Measurements from ENCODE around the gene NCKAP5.

NCKAP5 gene

GRCh38 chr2:133157141-133157540 is 411.1 kb downstream of the NCKAP5 start:
- no peak for DNase-seq (ENCODE audit: low read depth in 2 of 2)

- DNase-seq (ENCODE audit: low read depth in 2 of 2): no peak
Observed at GRCh38 chr2:133152801-133153200, 415.5 kb downstream of the NCKAP5 start.

- DNase-seq (ENCODE audit: low read depth in 2 of 2): no peak
Observed at GRCh38 chr2:133148187-133148586, 420.1 kb downstream of the NCKAP5 start.

- no peak for DNase-seq (ENCODE audit: low read depth in 2 of 2)
Observed at GRCh38 chr2:133146893-133147292, 421.4 kb downstream of the NCKAP5 start.

GRCh38 chr2:133143645-133144044 is 424.6 kb downstream of the NCKAP5 start:
- DNase-seq (ENCODE audit: low read depth in 2 of 2): no peak

- DNase-seq (ENCODE audit: low read depth in 2 of 2): no peak
Observed at GRCh38 chr2:133142087-133142486, 426.2 kb downstream of the NCKAP5 start.

GRCh38 chr2:133140620-133141019 is 427.6 kb downstream of the NCKAP5 start:
- no peak for DNase-seq (ENCODE audit: low read depth in 2 of 2)

GRCh38 chr2:133139847-133140533 is 428.3 kb downstream of the NCKAP5 start:
- no peak for DNase-seq (ENCODE audit: low read depth in 2 of 2)

- DNase-seq (ENCODE audit: low read depth in 2 of 2): no peak
Observed at GRCh38 chr2:133138693-133139092, 429.6 kb downstream of the NCKAP5 start.

GRCh38 chr2:133135035-133135654 is 433.1 kb downstream of the NCKAP5 start:
- DNase-seq (ENCODE audit: low read depth in 2 of 2): no peak

- no peak for DNase-seq (ENCODE audit: low read depth in 2 of 2)
Observed at GRCh38 chr2:133130548-133131246, 437.6 kb downstream of the NCKAP5 start.

- no peak for DNase-seq (ENCODE audit: low read depth in 2 of 2)
Observed at GRCh38 chr2:133124446-133124845, 443.8 kb downstream of the NCKAP5 start.

- no peak for DNase-seq (ENCODE audit: low read depth in 2 of 2)
Observed at GRCh38 chr2:133123904-133124303, 444.4 kb downstream of the NCKAP5 start.

GRCh38 chr2:133123393-133123792 is 444.9 kb downstream of the NCKAP5 start:
- no peak for DNase-seq (ENCODE audit: low read depth in 2 of 2)

- no peak for DNase-seq (ENCODE audit: low read depth in 2 of 2)
Observed at GRCh38 chr2:133122529-133122928, 445.7 kb downstream of the NCKAP5 start.

GRCh38 chr2:133120310-133120709 is 448.0 kb downstream of the NCKAP5 start:
- no peak for DNase-seq (ENCODE audit: low read depth in 2 of 2)

- DNase-seq (ENCODE audit: low read depth in 2 of 2): no peak
Observed at GRCh38 chr2:133110201-133110600, 458.1 kb downstream of the NCKAP5 start.

- DNase-seq (ENCODE audit: low read depth in 2 of 2): peak; percentile 20 to 29
Observed at GRCh38 chr2:133109772-133110171, 458.5 kb downstream of the NCKAP5 start.

GRCh38 chr2:133107058-133107815 is 461.0 kb downstream of the NCKAP5 start:
- DNase-seq (ENCODE audit: low read depth in 2 of 2): no peak

GRCh38 chr2:133104871-133105270 is 463.4 kb downstream of the NCKAP5 start:
- DNase-seq (ENCODE audit: low read depth in 2 of 2): no peak

- DNase-seq (ENCODE audit: low read depth in 2 of 2): no peak
Observed at GRCh38 chr2:133098787-133099186, 469.5 kb downstream of the NCKAP5 start.

- no peak for DNase-seq (ENCODE audit: low read depth in 2 of 2)
Observed at GRCh38 chr2:133097666-133098065, 470.6 kb downstream of the NCKAP5 start.

Data from fibroblast of skin of left biceps (primary cell).